ENCODE data around the gene CCDC74B. TPM values are rescaled to one million over a fixed set of nuclear protein-coding genes. Genes with fewer than 3 reads are reported as not detected.
"Not testable (repeated sequence)": the region's sequence is repeated elsewhere in the genome, so short reads cannot be mapped to it uniquely, and the experiment has no call there.

The CCDC74B gene
- total and polyA plus RNA-seq, 7 experiments from 2014 or later, result 0.16 to 1.6 (median 0.73) TPM; not detected in 4

DNA sequence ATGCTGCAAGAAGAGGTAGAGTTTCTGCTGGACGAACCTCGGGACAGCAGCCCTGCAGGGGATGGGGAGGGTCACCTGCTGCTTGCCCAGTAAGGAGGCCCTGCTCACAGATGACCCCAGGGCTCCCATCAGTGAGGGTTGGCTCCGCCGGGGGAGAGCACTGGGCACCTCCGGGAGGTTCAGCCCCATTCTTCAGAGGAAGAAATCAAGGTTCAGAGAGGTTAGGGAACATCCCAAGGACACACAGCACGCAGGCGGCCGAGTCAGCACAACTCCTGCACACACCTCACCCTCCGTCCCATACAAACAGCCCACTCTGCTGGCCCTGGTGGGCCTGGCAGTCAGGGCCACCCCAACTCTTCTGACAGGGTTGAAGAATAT, 11.7 kb upstream of the CCDC74B start:
- peak overlapping the region in 1 of 9 donors; percentile 38 for H3K27ac Mint-ChIP-seq
- ATAC-seq (no peak), DNase-seq (no peak)
- H3K4me1 Mint-ChIP-seq, result peaks cover 0 to 17% (median 0%) of the 10 kb centered on the region in 7 donors
- no peaks in the 10 kb centered on the region for H3K9me3 ChIP-seq (ENCODE audit: control insufficient read depth in 2 of 3, low read length in 3 of 3)
- H3K27me3 Mint-ChIP-seq, result no peaks in the 10 kb centered on the region
- no peak overlapping the region for H3K4me3 Mint-ChIP-seq
- ChIA-PET POLR2A (no interaction called here), CTCF (interaction anchor here (0.8 kb wide), 1 partner anchor 177 kb away, joined by 3 read pairs; no protein-coding TSS in a partner anchor)
- intact Hi-C loops (cut with micrococcal nuclease), result loop anchor here (1.0 kb wide), 1 partner anchor 176 kb away; no protein-coding TSS in a partner anchor
- H3K4me1 ChIP-seq (ENCODE audit: control insufficient read depth in 2 of 2, insufficient read depth in 2 of 2, low read length in 2 of 2), result no peaks in the 10 kb centered on the region
- H3K36me3 Mint-ChIP-seq, result peaks cover 0 to 8% (median 2%) of the 10 kb centered on the region in 5 donors
- H3K4me3 ChIP-seq (ENCODE audit: low read length), result no peak overlapping the region
- no peak overlapping the region for H3K27ac ChIP-seq (ENCODE audit: low read depth, low read length)
- H3K9me3 Mint-ChIP-seq, result peaks cover 0 to 3% (median 0%) of the 10 kb centered on the region in 11 donors
- H3K36me3 ChIP-seq (ENCODE audit: control insufficient read depth in 2 of 3, insufficient read depth in 3 of 3, low read length in 3 of 3), result peaks cover 0 to 75% (median 4%) of the 10 kb centered on the region in 3 experiments
- no peaks in the 10 kb centered on the region for H3K27me3 ChIP-seq (ENCODE audit: control insufficient read depth in 2 of 2, insufficient read depth in 2 of 2, low read length in 2 of 2)

DNA sequence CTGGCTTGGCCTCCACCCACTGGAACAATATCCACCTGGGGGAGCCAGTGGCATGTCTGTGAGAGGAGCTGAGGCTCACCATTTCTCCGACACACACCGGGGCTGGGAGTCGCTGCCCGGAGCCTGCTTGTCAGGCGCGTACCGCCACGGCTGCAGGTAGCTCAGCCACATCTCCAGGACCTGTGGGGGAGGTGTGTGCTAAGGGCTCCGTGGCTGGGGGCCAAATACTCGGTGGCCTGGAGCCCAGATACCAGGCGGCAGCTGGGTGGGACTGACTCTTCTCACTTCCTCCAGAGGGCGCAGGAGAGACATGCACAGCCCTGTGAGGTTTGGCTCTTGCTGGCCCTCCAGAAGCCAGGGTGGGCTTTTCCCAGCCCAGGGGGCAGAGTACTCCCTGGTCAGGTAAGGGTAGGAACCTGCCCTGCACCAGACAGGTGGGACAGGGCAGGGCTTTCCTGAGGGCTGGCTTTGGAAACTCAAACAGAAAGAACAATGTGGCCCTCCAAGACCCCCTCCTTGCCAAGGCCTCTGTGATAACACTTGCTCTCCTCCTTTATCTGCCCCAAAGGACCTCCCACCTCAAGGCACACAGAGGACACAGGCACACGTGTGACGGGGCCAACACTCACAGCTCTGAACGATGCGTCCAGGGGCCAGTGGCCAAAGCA, 11.2 kb upstream of the CCDC74B start:
- H3K9me3 ChIP-seq (ENCODE audit: control insufficient read depth in 2 of 3, low read length in 3 of 3), result not testable (repeated sequence)

DNA sequence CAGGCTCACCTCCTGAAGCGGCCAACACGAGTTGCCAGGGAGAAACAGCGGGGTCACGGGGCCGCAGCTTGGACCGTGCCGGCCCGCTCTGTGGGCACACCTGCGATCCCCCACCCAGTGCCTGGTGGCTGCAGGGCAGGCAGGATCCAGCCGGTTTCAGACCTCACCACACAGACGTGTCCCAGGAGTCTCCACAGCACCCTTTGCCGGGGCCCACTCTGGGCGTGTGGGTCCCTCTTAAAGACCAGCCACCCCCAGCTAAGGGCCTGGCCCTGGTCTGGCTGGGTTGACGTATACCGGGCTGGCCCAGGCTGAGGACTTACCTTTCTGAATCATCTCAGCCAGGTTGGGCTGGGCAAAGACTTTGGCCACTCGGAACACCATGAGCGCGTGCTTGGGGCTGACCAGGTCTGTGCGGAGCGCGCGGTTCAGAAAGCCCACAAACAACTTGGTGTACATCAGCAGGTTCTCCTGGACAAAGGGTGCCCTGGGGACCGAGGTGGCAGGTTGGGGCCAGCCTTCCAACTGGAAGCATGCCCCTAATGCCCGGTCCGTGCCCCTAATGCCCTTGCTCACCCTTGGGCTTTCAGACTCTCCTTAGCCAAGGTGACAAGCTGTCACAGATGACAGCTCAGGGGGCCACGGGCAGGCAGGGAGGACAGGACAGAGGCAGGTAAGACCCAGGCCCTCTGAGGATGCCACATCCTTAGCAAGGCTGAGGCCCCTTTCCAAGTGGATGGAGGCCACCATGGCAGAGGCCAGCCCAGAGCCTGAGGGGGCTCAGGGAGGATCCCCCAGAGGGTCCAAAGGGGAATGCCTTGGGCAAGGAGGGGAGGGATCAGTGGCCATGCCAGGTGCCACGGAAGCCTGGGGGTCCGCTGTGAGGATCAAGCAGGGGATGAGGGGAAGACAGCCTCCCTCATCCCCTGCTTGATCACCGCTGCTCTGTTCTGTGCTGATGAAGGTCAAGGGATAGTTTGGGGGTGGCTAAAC, 10.2 kb upstream of the CCDC74B start:
- no peak overlapping the region for H3K4me3 Mint-ChIP-seq
- DNase-seq (no peak), ATAC-seq (no peak)
- no peaks in the 10 kb centered on the region for H3K27me3 Mint-ChIP-seq
- ChIA-PET CTCF (no interaction called here), POLR2A (no interaction called here)
- H3K4me3 ChIP-seq (ENCODE audit: low read length), result no peak overlapping the region
- H3K27ac ChIP-seq (ENCODE audit: low read depth, low read length), result no peak overlapping the region
- intact Hi-C loops (cut with micrococcal nuclease), result no loop called here
- no peaks in the 10 kb centered on the region for H3K27me3 ChIP-seq (ENCODE audit: control insufficient read depth in 2 of 2, insufficient read depth in 2 of 2, low read length in 2 of 2)
- H3K9me3 ChIP-seq (ENCODE audit: control insufficient read depth in 2 of 3, low read length in 3 of 3), result no peaks in the 10 kb centered on the region
- no peaks in the 10 kb centered on the region for H3K9me3 Mint-ChIP-seq
- H3K36me3 Mint-ChIP-seq, result peaks cover 0 to 4% (median under 1%) of the 10 kb centered on the region in 5 donors
- no peak overlapping the region for H3K27ac Mint-ChIP-seq
- peaks cover 0 to 15% (median 0%) of the 10 kb centered on the region in 7 donors for H3K4me1 Mint-ChIP-seq
- H3K4me1 ChIP-seq (ENCODE audit: control insufficient read depth in 2 of 2, insufficient read depth in 2 of 2, low read length in 2 of 2), result no peaks in the 10 kb centered on the region
- peaks cover 0 to 61% (median 2%) of the 10 kb centered on the region in 3 experiments for H3K36me3 ChIP-seq (ENCODE audit: control insufficient read depth in 2 of 3, insufficient read depth in 3 of 3, low read length in 3 of 3)

More for the DNA sequence above, 11.2 kb upstream of the CCDC74B start:
- H3K27ac ChIP-seq (ENCODE audit: low read depth, low read length); H3K4me3 Mint-ChIP-seq; H3K9me3 Mint-ChIP-seq; H3K27me3 Mint-ChIP-seq; H3K27ac Mint-ChIP-seq; H3K36me3 Mint-ChIP-seq; H3K4me3 ChIP-seq (ENCODE audit: low read length); ATAC-seq; POLR2A ChIA-PET; H3K4me1 ChIP-seq (ENCODE audit: control insufficient read depth in 2 of 2, insufficient read depth in 2 of 2, low read length in 2 of 2); H3K27me3 ChIP-seq (ENCODE audit: control insufficient read depth in 2 of 2, insufficient read depth in 2 of 2, low read length in 2 of 2): not testable (repeated sequence)
- CTCF ChIA-PET, result interaction anchor here (0.8 kb wide), 1 partner anchor 178 kb away, joined by 3 read pairs; no protein-coding TSS in a partner anchor
- peaks cover 0 to 71% (median 4%) of the 10 kb centered on the region in 3 experiments for H3K36me3 ChIP-seq (ENCODE audit: control insufficient read depth in 2 of 3, insufficient read depth in 3 of 3, low read length in 3 of 3)
- H3K4me1 Mint-ChIP-seq, result peaks cover 0 to 17% (median 0%) of the 10 kb centered on the region in 7 donors
- intact Hi-C loops (cut with micrococcal nuclease), result loop anchor here (1.0 kb wide), 1 partner anchor 176 kb away; no protein-coding TSS in a partner anchor
- DNase-seq, result peak in 1 of 9 donors; percentile 23

DNA sequence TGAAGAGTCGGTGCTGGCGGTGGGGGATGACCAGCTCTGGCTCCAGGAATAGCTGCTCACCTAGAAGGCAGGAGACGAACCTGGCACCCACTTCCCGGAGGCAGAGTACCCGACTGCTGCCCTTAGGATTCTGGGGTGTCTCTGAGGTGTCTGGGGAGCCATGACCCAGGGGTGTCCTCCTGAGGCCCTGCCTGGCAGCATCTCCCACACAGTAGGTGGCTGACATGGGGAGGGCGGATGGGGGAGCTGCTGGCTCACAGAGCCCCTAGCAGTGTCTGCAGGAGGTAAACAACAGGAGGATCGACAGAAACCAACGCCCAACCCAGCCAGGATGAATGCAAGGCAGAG, 9.5 kb upstream of the CCDC74B start:
- H3K4me1 Mint-ChIP-seq, result peaks cover 0 to 14% (median 0%) of the 10 kb centered on the region in 7 donors
- H3K27me3 Mint-ChIP-seq; H3K9me3 Mint-ChIP-seq; POLR2A ChIA-PET; H3K4me3 Mint-ChIP-seq; intact Hi-C loops (cut with micrococcal nuclease); DNase-seq; H3K9me3 ChIP-seq (ENCODE audit: control insufficient read depth in 2 of 3, low read length in 3 of 3); H3K27ac ChIP-seq (ENCODE audit: low read depth, low read length); H3K36me3 Mint-ChIP-seq; H3K27ac Mint-ChIP-seq; H3K4me3 ChIP-seq (ENCODE audit: low read length); H3K4me1 ChIP-seq (ENCODE audit: control insufficient read depth in 2 of 2, insufficient read depth in 2 of 2, low read length in 2 of 2); CTCF ChIA-PET; H3K27me3 ChIP-seq (ENCODE audit: control insufficient read depth in 2 of 2, insufficient read depth in 2 of 2, low read length in 2 of 2); ATAC-seq: not testable (repeated sequence)
- peaks cover 0 to 56% (median 0%) of the 10 kb centered on the region in 3 experiments for H3K36me3 ChIP-seq (ENCODE audit: control insufficient read depth in 2 of 3, insufficient read depth in 3 of 3, low read length in 3 of 3)

DNA sequence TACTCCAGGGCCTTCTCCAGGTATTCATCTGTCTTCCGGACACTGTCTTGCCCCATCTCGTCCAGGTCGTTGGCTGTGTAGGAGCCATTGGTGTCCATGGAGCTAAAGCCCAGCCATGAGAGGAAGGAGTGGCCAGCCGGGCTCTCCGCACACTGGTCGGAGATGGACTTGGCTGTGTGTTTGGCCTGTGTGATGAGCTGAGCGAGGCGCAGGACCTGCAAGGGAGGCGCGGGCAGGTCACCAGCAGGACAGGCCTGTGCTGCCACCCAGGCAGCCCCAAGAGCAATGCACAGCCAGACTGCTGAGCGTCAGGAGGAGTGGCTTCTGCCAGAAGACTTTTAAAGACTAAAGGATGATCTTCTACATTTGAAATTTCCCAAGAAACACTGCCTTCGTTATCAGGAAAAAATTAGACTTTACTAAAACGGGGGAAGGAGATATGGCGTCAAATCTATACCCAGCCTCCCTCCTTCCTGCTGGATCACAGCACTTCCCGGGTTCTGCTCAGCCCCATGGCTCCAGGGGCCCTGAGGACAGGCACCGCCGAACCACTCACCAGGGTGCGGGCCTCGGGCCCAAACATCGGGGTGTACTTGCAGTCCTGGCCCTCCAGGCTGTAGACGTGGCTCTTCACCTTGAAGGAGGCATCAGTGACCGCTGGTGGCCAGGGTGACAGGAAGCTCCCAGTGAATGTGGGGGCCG, 9.0 kb upstream of the CCDC74B start:
- H3K27ac ChIP-seq (ENCODE audit: low read depth, low read length); intact Hi-C loops (cut with micrococcal nuclease); H3K36me3 Mint-ChIP-seq; ATAC-seq; POLR2A ChIA-PET; CTCF ChIA-PET; H3K4me1 ChIP-seq (ENCODE audit: control insufficient read depth in 2 of 2, insufficient read depth in 2 of 2, low read length in 2 of 2); H3K27me3 Mint-ChIP-seq; H3K4me3 Mint-ChIP-seq; DNase-seq; H3K4me3 ChIP-seq (ENCODE audit: low read length); H3K9me3 Mint-ChIP-seq; H3K9me3 ChIP-seq (ENCODE audit: control insufficient read depth in 2 of 3, low read length in 3 of 3); H3K27me3 ChIP-seq (ENCODE audit: control insufficient read depth in 2 of 2, insufficient read depth in 2 of 2, low read length in 2 of 2): not testable (repeated sequence)
- Mint-ChIP-seq H3K4me1 (peaks cover 0 to 11% (median 0%) of the 10 kb centered on the region in 7 donors), H3K27ac (peak overlapping the region in 1 of 9 donors; percentile 38)
- peaks cover 0 to 52% (median 0%) of the 10 kb centered on the region in 3 experiments for H3K36me3 ChIP-seq (ENCODE audit: control insufficient read depth in 2 of 3, insufficient read depth in 3 of 3, low read length in 3 of 3)

DNA sequence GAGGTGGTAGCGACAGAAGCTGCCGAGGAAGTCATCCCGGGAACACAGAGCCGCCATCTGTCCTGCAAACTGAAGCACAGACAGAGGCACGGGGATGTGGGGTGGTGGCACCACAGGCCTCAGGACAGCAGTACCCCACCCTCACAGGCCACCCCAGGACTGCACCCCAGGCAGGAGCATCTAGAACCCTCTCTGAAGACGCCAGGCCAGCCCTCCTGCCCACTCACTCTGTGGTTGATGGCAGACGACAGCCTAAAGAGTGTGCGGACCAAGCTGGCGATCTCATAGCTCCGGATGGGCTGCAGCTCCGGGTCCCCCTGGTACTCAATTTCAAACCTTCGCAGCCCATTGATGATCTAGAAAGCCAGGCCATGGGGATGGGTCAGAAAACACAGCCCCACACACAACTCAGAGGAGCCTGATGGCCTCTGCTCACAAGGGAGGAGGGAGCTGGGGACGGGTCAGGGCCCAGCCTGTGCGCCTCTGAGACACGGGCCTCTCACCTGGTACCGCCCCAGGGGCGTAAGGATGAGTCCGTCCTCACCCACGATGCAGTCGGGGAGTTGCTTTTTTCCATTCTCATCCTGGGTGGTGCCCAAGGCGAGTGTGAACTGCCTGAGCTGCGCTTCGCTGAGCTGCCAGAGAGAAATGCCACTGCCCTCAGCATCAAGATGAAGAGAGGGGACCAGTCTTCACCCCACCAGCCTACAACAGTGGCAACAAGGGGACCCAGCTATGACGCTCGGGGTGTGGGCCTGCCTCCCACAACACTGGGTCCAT, 8.1 kb upstream of the CCDC74B start:
- Mint-ChIP-seq H3K4me3 (no peak overlapping the region), H3K9me3 (no peaks in the 10 kb centered on the region), H3K4me1 (peaks cover 0 to 7% (median 0%) of the 10 kb centered on the region in 7 donors), H3K27me3 (no peaks in the 10 kb centered on the region), H3K36me3 (peaks cover 0 to 3% (median 0%) of the 10 kb centered on the region in 5 donors), H3K27ac (no peak overlapping the region)
- Histone ChIP-seq H3K27ac (ENCODE audit: low read depth, low read length) (no peak overlapping the region), H3K36me3 (ENCODE audit: control insufficient read depth in 2 of 3, insufficient read depth in 3 of 3, low read length in 3 of 3) (peaks cover 0 to 48% (median 0%) of the 10 kb centered on the region in 3 experiments), H3K4me3 (ENCODE audit: low read length) (no peak overlapping the region), H3K27me3 (ENCODE audit: control insufficient read depth in 2 of 2, insufficient read depth in 2 of 2, low read length in 2 of 2) (no peaks in the 10 kb centered on the region), H3K9me3 (ENCODE audit: control insufficient read depth in 2 of 3, low read length in 3 of 3) (no peaks in the 10 kb centered on the region), H3K4me1 (ENCODE audit: control insufficient read depth in 2 of 2, insufficient read depth in 2 of 2, low read length in 2 of 2) (no peaks in the 10 kb centered on the region)
- ChIA-PET POLR2A (no interaction called here), CTCF (no interaction called here)
- intact Hi-C loops (cut with micrococcal nuclease), result no loop called here
- ATAC-seq (peak; percentile 3), DNase-seq (no peak)

Data from naive thymus-derived CD4-positive, alpha-beta T cell (primary cell).